H9 (cell line): ENCODE measurements around the gene GNL1. TPM values are rescaled to one million over a fixed set of nuclear protein-coding genes. Genes with fewer than 3 reads are reported as not detected.

Experiments used
- DNase-seq: peaks from one replicate; pipeline ENCODE4 v3.0.0-alpha.2; 2017
- H2AFZ ChIP-seq: one replicate; pipeline ENCODE4 v1.6.1; 2013; ENCODE audit warnings: mild to moderate bottlenecking, low read length, control low read depth, moderate library complexity
- H2AK5ac ChIP-seq: 2 replicates; pipeline ENCODE4 v1.6.1; 2013; ENCODE audit warnings: low read length, control low read depth, mixed read lengths; ENCODE audit not compliant: insufficient read length
- H2BK120ac ChIP-seq: one replicate; pipeline ENCODE4 v1.6.1; 2013; ENCODE audit warnings: low read depth, mild to moderate bottlenecking, low read length, control low read depth, inconsistent platforms; ENCODE audit not compliant: poor library complexity, severe bottlenecking
- H2BK12ac ChIP-seq: 2 replicates; pipeline ENCODE4 v1.6.1; 2013; ENCODE audit warnings: low read length, control low read depth, mixed read lengths, low read depth; ENCODE audit not compliant: insufficient read length
- H2BK15ac ChIP-seq: 2 replicates; pipeline ENCODE4 v1.6.1; 2013; ENCODE audit warnings: low read depth, low read length, control low read depth
- H2BK20ac ChIP-seq: one replicate; pipeline ENCODE4 v1.6.1; 2013; ENCODE audit warnings: low read depth, mild to moderate bottlenecking, low read length, control low read depth, inconsistent platforms; ENCODE audit not compliant: poor library complexity, severe bottlenecking
- H2BK5ac ChIP-seq: 2 replicates; pipeline ENCODE4 v1.6.1; 2013; ENCODE audit warnings: low read length, control low read depth, mixed read lengths; ENCODE audit not compliant: insufficient read length
- H3K14ac ChIP-seq: 2 replicates; pipeline ENCODE4 v1.6.1; 2013; ENCODE audit warnings: low read length, control low read depth; ENCODE audit not compliant: insufficient read depth
- H3K18ac ChIP-seq: 2 replicates; pipeline ENCODE4 v1.6.1; 2013; ENCODE audit warnings: low read depth, mild to moderate bottlenecking, mixed read lengths, low read length, control low read depth; ENCODE audit not compliant: insufficient read length
- H3K23ac ChIP-seq: 2 replicates; pipeline ENCODE4 v1.6.1; 2013; ENCODE audit warnings: low read length, control low read depth, mixed read lengths, low read depth; ENCODE audit not compliant: insufficient read length
- H3K23me2 ChIP-seq: 2 replicates; pipeline ENCODE4 v1.6.1; 2013; ENCODE audit warnings: low read depth, mild to moderate bottlenecking, mixed read lengths, low read length, control low read depth; ENCODE audit not compliant: insufficient read length, poor library complexity, severe bottlenecking
- H3K27ac ChIP-seq: 2 replicates; pipeline ENCODE4 v1.5.1; 2013; ENCODE audit warnings: low read length, control low read depth, mixed read lengths, low read depth; ENCODE audit not compliant: insufficient read length
- H3K27me3 ChIP-seq: 2 replicates; pipeline ENCODE4 v1.6.1; 2013; ENCODE audit warnings: low read length, control low read depth, inconsistent platforms; ENCODE audit not compliant: insufficient read depth
- H3K4ac ChIP-seq: 2 replicates; pipeline ENCODE4 v1.6.1; 2013; ENCODE audit warnings: low read depth, mild to moderate bottlenecking, control low read depth, inconsistent platforms, low read length, moderate library complexity
- H3K4me1 ChIP-seq: 2 replicates; pipeline ENCODE4 v1.6.1; 2013; ENCODE audit warnings: low read length, control low read depth, inconsistent platforms; ENCODE audit not compliant: insufficient read depth
- H3K4me2 ChIP-seq: 2 replicates; pipeline ENCODE4 v1.6.1; 2013; ENCODE audit warnings: low read length, control low read depth, mixed read lengths; ENCODE audit not compliant: insufficient read length, insufficient read depth
- H3K56ac ChIP-seq: 2 replicates; pipeline ENCODE4 v1.6.1; 2013; ENCODE audit warnings: low read depth, mild to moderate bottlenecking, mixed read lengths, low read length, control low read depth; ENCODE audit not compliant: insufficient read length
- H3K79me1 ChIP-seq: 2 replicates; pipeline ENCODE4 v1.6.1; 2013; ENCODE audit warnings: low read depth, mild to moderate bottlenecking, moderate library complexity, low read length, control low read depth, inconsistent platforms; ENCODE audit not compliant: insufficient read depth, poor library complexity, severe bottlenecking
- H3K79me2 ChIP-seq: 2 replicates; pipeline ENCODE4 v1.6.1; 2013; ENCODE audit warnings: low read length, control low read depth, inconsistent platforms; ENCODE audit not compliant: insufficient read depth
- H3K9ac ChIP-seq: 2 replicates; pipeline ENCODE4 v1.6.1; 2013; ENCODE audit warnings: low read length, control low read depth, mixed read lengths; ENCODE audit not compliant: insufficient read length; ENCODE audit errors: extremely low read depth
- H3K9me3 ChIP-seq: one replicate; pipeline ENCODE4 v1.6.1; 2013; ENCODE audit warnings: low read depth, low read length, inconsistent platforms; ENCODE audit not compliant: control insufficient read depth
- H3T11ph ChIP-seq: one replicate; pipeline ENCODE4 v1.6.1; 2013; ENCODE audit warnings: mild to moderate bottlenecking, low read length, control low read depth, inconsistent platforms
- H4K20me1 ChIP-seq: one replicate; pipeline ENCODE4 v1.6.1; 2013; ENCODE audit not compliant: control insufficient read depth, insufficient read length, insufficient read depth
- H4K5ac ChIP-seq: 2 replicates; pipeline ENCODE4 v1.6.1; 2013; ENCODE audit warnings: low read depth, mild to moderate bottlenecking, mixed read lengths, low read length, control low read depth; ENCODE audit not compliant: insufficient read length
- H4K8ac ChIP-seq: replicated peaks from 2 replicates; pipeline ENCODE4 v1.6.1; 2013; ENCODE audit warnings: low read length, control low read depth, mixed read lengths, low read depth; ENCODE audit not compliant: insufficient read length
- H4K91ac ChIP-seq: 2 replicates; pipeline ENCODE4 v1.6.1; 2013; ENCODE audit warnings: low read depth, mild to moderate bottlenecking, moderate library complexity, mixed read lengths, low read length, control low read depth; ENCODE audit not compliant: insufficient read length
- H3K27ac Mint-ChIP-seq, 3 experiments: 2 replicates in 2 of 3; 3 replicates in 1 of 3; pipeline ENCODE4 v1.8.0; 2020 to 2021; ENCODE audit warnings: mixed read lengths in 3 of 3, mild to moderate bottlenecking in 1 of 3, moderate library complexity in 1 of 3
- H3K27me3 Mint-ChIP-seq: 2 replicates; pipeline ENCODE4 v1.8.0; 2021; ENCODE audit warnings: low read depth, mild to moderate bottlenecking, moderate library complexity, mixed read lengths
- H3K36me3 Mint-ChIP-seq, 3 experiments: 2 replicates in 2 of 3; 3 replicates in 1 of 3; pipeline ENCODE4 v1.8.0; 2020 to 2021; ENCODE audit warnings: low read depth in 3 of 3, mixed read lengths in 3 of 3; ENCODE audit not compliant: insufficient read depth in 1 of 3
- H3K4me1 Mint-ChIP-seq, 2 experiments: 2 replicates each; pipeline ENCODE4 v1.8.0; 2020; ENCODE audit warnings: mixed read lengths in 2 of 2
- H3K4me3 Mint-ChIP-seq, 2 experiments: 2 replicates in 1 of 2; 3 replicates in 1 of 2; pipeline ENCODE4 v1.8.0; 2020 to 2021; ENCODE audit warnings: mild to moderate bottlenecking in 2 of 2, mixed read lengths in 2 of 2, moderate library complexity in 1 of 2
- H3K9me3 Mint-ChIP-seq, 2 experiments: 2 replicates in 1 of 2; 3 replicates in 1 of 2; pipeline ENCODE4 v1.8.0; 2020; ENCODE audit warnings: mild to moderate bottlenecking in 2 of 2, mixed read lengths in 2 of 2, moderate library complexity in 1 of 2
- WGBS: extraction: QIAGEN DNeasy Blood & Tissue Kit; methylation state at CpG from one replicate; pipeline ENCODE4 v1.1.7; 2013; ENCODE audit warnings: missing lambda C conversion rate, low lambda C conversion rate, mixed read lengths; ENCODE audit not compliant: insufficient read length; ENCODE audit errors: extremely low coverage; 5-methylcytosine and 5-hydroxymethylcytosine counted together
- microRNA-seq: library from miRNA; unstranded; fragments of <30 nt; microRNA quantifications from one replicate; pipeline ENCODE4, GENCODE V29; 2020; ENCODE audit warnings: borderline microRNAs expressed
- total RNA-seq: library from RNA; stranded (reverse); gene quantifications from 2 replicates; pipeline ENCODE4 v1.2.1, GENCODE V29; 2021
- TF ChIP-seq, protein P1 (sequence below): fragments of 200-600 bp; sonication (generic); conservative IDR thresholded peaks from 3 replicates; pipeline ENCODE4 v1.8.0; 2021; ENCODE audit warnings: antibody characterized with exemption, mild to moderate bottlenecking

The GNL1 gene
- total RNA-seq, 1 experiment from 2014 or later, result 83.5 TPM

DNA sequence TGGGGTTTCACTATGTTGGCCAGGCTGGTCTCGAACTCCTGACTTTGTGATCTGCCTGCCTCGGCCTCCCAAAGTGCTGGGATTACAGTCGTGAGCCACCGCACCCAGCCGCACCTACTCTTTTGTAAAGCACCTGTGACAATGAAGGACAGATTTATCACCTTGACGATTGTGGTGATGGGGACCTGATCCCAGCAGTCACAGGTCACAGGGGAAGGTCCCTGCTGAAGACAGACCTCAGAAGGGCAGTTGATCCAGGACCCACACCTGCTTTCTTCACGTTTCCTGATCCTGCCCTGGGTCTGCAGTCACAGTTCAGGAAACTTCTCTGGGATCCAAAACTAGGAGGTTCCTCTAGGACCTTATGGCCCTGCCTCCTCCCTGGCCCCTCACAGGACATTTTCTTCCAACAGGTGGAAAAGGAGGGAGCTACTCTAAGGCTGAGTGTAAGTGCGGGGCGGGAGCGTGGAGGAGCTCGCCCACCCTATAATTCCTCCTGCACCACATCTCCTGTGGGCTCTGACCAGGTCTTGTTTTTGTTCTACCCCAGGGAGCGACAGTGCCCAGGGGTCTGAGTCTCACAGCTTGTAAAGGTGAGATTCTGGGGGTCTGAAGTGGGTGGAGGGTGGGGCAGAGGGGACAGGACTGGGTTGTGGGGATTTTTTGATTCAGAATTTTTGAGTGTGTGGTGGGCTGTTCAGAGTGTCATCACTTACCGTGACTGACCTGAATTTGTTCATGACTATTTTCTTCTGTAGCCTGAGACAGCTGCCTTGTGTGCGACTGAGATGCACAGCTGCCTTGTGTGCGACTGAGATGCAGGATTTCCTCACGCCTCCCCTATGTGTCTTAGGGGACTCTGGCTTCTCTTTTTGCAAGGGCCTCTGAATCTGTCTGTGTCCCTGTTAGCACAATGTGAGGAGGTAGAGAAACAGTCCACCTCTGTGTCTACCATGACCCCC lies 64.0 kb downstream of the GNL1 start:
- Histone ChIP-seq H3K9ac (no peak overlapping the region), H2BK120ac (no peak overlapping the region), H3K79me2 (no peaks in the 10 kb centered on the region), H2BK20ac (no peak overlapping the region), H3T11ph (no peak overlapping the region), H3K79me1 (no peaks in the 10 kb centered on the region), H4K20me1 (no peaks in the 10 kb centered on the region), H3K18ac (no peak overlapping the region), H3K14ac (no peak overlapping the region), H3K4ac (no peak overlapping the region), H3K23me2 (peaks cover 5% of the 10 kb centered on the region), H3K27me3 (no peaks in the 10 kb centered on the region; the same call in 1 of the 2 replicates), H2AK5ac (no peak overlapping the region), H3K56ac (no peak overlapping the region), H4K8ac (no peak overlapping the region), H2AFZ (no peak overlapping the region), H3K23ac (no peak overlapping the region), H3K4me1 (no peaks in the 10 kb centered on the region; the same call in 1 of the 2 replicates), H4K5ac (no peak overlapping the region), H3K9me3 (no peaks in the 10 kb centered on the region), H3K27ac (no peak overlapping the region), H2BK12ac (no peak overlapping the region), H3K4me2 (no peak overlapping the region), H2BK5ac (no peak overlapping the region), H4K91ac (no peak overlapping the region), H2BK15ac (no peak overlapping the region)
- H3K27me3 Mint-ChIP-seq, result peaks cover 12% of the 10 kb centered on the region
- no peaks in the 10 kb centered on the region for H3K9me3 Mint-ChIP-seq
- H3K4me3 Mint-ChIP-seq, result no peak overlapping the region; a peak in 1 of 5 replicates
- TF ChIP-seq, protein P1, sequence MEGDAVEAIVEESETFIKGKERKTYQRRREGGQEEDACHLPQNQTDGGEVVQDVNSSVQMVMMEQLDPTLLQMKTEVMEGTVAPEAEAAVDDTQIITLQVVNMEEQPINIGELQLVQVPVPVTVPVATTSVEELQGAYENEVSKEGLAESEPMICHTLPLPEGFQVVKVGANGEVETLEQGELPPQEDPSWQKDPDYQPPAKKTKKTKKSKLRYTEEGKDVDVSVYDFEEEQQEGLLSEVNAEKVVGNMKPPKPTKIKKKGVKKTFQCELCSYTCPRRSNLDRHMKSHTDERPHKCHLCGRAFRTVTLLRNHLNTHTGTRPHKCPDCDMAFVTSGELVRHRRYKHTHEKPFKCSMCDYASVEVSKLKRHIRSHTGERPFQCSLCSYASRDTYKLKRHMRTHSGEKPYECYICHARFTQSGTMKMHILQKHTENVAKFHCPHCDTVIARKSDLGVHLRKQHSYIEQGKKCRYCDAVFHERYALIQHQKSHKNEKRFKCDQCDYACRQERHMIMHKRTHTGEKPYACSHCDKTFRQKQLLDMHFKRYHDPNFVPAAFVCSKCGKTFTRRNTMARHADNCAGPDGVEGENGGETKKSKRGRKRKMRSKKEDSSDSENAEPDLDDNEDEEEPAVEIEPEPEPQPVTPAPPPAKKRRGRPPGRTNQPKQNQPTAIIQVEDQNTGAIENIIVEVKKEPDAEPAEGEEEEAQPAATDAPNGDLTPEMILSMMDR, result no peak
- H3K27ac Mint-ChIP-seq, result no peak overlapping the region; a peak in 1 of 7 replicates
- no peak for DNase-seq
- H3K4me1 Mint-ChIP-seq, result peaks cover 7 to 13% of the 10 kb centered on the region in 2 experiments
- H3K36me3 Mint-ChIP-seq, result peaks cover 23 to 27% (median 26%) of the 10 kb centered on the region in 3 experiments; a peak in 6 of 7 replicates
- WGBS, result no CpG with 5 or more reads among the region's 16 CpGs

Small RNAs within 50 kb of the gene (microRNA-seq; reads per million reads assigned to microRNA genes)
- 53.2 reads per million, percentile 66 among the genes with 10 or more reads in this experiment for gene MIR877

Other genes starting within 250 kb of the GNL1 start
- gene TRIM39, start 229.6 kb downstream of the GNL1 start, total RNA-seq, result 26.2 and 26.8 TPM in 2 replicates
- 62.2 and 64.0 TPM in 2 replicates for gene RPP21, start 211.3 kb downstream of the GNL1 start, total RNA-seq
- gene HLA-E, start 67.0 kb downstream of the GNL1 start, total RNA-seq, result 24.2 and 28.1 TPM in 2 replicates
- gene PRR3, start 806 bp upstream of the GNL1 start, total RNA-seq, result 15.8 and 17.0 TPM in 2 replicates
- 118 TPM in 2 replicates for gene ABCF1, start 15.0 kb upstream of the GNL1 start, total RNA-seq
- 123 and 126 TPM in 2 replicates for gene PPP1R10, start 60.8 kb upstream of the GNL1 start, total RNA-seq
- gene MRPS18B, start 61.4 kb upstream of the GNL1 start, total RNA-seq, result 49.7 and 54.0 TPM in 2 replicates
- 19.6 and 20.1 TPM in 2 replicates for gene ATAT1, start 70.4 kb upstream of the GNL1 start, total RNA-seq
- 22.2 and 23.9 TPM in 2 replicates for gene C6orf136, start 90.6 kb upstream of the GNL1 start, total RNA-seq
- gene DHX16, start 116.5 kb upstream of the GNL1 start, total RNA-seq, result 34.5 and 34.8 TPM in 2 replicates
- gene PPP1R18, start 130.2 kb upstream of the GNL1 start, total RNA-seq, result 26.4 and 28.0 TPM in 2 replicates
- gene NRM, start 134.5 kb upstream of the GNL1 start, total RNA-seq, result 34.9 and 36.5 TPM in 2 replicates
- gene MDC1, start 160.8 kb upstream of the GNL1 start, total RNA-seq, result 72.2 and 77.6 TPM in 2 replicates
- 1,719 and 1,734 TPM in 2 replicates for gene TUBB, start 163.9 kb upstream of the GNL1 start, total RNA-seq
- gene FLOT1, start 186.2 kb upstream of the GNL1 start, total RNA-seq, result 107 and 111 TPM in 2 replicates
- gene IER3, start 188.1 kb upstream of the GNL1 start, total RNA-seq, result 42.9 and 43.5 TPM in 2 replicates